Endothelial cell of umbilical vein (primary cell): Measurements from ENCODE around the gene NAXE. TPM values are rescaled to one million over a fixed set of nuclear protein-coding genes. Genes with fewer than 3 reads are reported as not detected.

Experiments used
- BruUV-seq: library from RNA; stranded (reverse); fragments of 400-500 nt; replicated peaks from 2 replicates; lab custom pipeline; 2021; lab: Mats Ljungman, UMichigan
- CTCF ChIA-PET: fragments of 300-600, 350-600 bp; sonication (Branson Sonifier 250); formaldehyde crosslinking; loops from one replicate; lab custom pipeline; 2021; ENCODE audit warnings: antibody characterized with exemption, inconsistent platforms; lab: Charles Lee
- POLR2A ChIA-PET: fragments of 300-600, 350-600 bp; sonication (Branson Sonifier 250); formaldehyde crosslinking; loops from one replicate; lab custom pipeline; 2021; ENCODE audit warnings: antibody characterized with exemption, inconsistent platforms; lab: Charles Lee
- DNase-seq: peaks from one replicate; pipeline ENCODE4 v3.0.0-alpha.2; 2011; ENCODE audit warnings: low read depth, low spot score
- FAIRE-seq: peaks from 2 replicates; lab custom pipeline; 2011; peaks lifted over from hg19 to GRCh38; lab: Jason Lieb, UNC
- H2AFZ ChIP-seq: 2 replicates; pipeline ENCODE4 v1.6.0; 2012; ENCODE audit warnings: low read depth, low read length, control low read depth, inconsistent platforms
- H3K27ac ChIP-seq: 2 replicates; pipeline ENCODE4 v1.5.1; 2011; ENCODE audit warnings: low read depth, mild to moderate bottlenecking, control low read depth, low read length, moderate library complexity; ENCODE audit not compliant: insufficient read depth
- H3K27me3 ChIP-seq, 2 experiments: 2 replicates each; pipeline versions ENCODE4 v1.6.0 to v1.6.1; 2011; ENCODE audit warnings: low read length in 2 of 2, mixed read lengths in 1 of 2; ENCODE audit not compliant: control insufficient read depth in 2 of 2, insufficient read depth in 2 of 2
- H3K36me3 ChIP-seq, 2 experiments: 2 replicates in 1 of 2; 3 replicates in 1 of 2; pipeline ENCODE4 v1.5.1; 2011; ENCODE audit warnings: low read length in 2 of 2, mild to moderate bottlenecking in 1 of 2, moderate library complexity in 1 of 2; ENCODE audit not compliant: control insufficient read depth in 2 of 2, insufficient read depth in 2 of 2; ENCODE audit errors: extremely low read depth in 1 of 2
- H3K4me1 ChIP-seq: 3 replicates; pipeline ENCODE4 v1.5.1; 2011; ENCODE audit warnings: mild to moderate bottlenecking, low read length; ENCODE audit not compliant: control insufficient read depth, insufficient read depth; ENCODE audit errors: extremely low read depth
- H3K4me2 ChIP-seq: 2 replicates; pipeline ENCODE4 v1.6.1; 2011; ENCODE audit warnings: low read length, control low read depth, mixed read lengths; ENCODE audit not compliant: insufficient read depth
- H3K4me3 ChIP-seq, 3 experiments: fragments of 200-600 bp in 1 of 3; sonication (generic), shearing (Covaris generic) in 1 of 3; replicated peaks in 1 of 3; 2 replicates each; pipeline ENCODE4 v1.5.1; 2011 to 2016; ENCODE audit warnings: control low read depth in 3 of 3, low read length in 3 of 3, mild to moderate bottlenecking in 2 of 3, inconsistent platforms in 1 of 3, low read depth in 1 of 3, moderate library complexity in 1 of 3; ENCODE audit not compliant: insufficient read depth in 1 of 3
- H3K79me2 ChIP-seq: 2 replicates; pipeline ENCODE4 v1.6.0; 2012; ENCODE audit warnings: low read length, inconsistent platforms; ENCODE audit not compliant: control insufficient read depth, insufficient read depth
- H3K9ac ChIP-seq: replicated peaks from 2 replicates; pipeline ENCODE3; 2011; ENCODE audit warnings: low read length, control low read depth; ENCODE audit not compliant: insufficient read depth; ENCODE audit errors: extremely low read depth
- H3K9me1 ChIP-seq: replicated peaks from 3 replicates; pipeline ENCODE4 v1.6.0; 2011; ENCODE audit warnings: mild to moderate bottlenecking, low read length; ENCODE audit not compliant: control insufficient read depth, insufficient read depth; ENCODE audit errors: extremely low read depth
- H3K9me3 ChIP-seq: replicated peaks from 2 replicates; pipeline ENCODE4 v1.5.1; 2012; ENCODE audit warnings: low read length, inconsistent platforms; ENCODE audit not compliant: control insufficient read depth, insufficient read depth
- H4K20me1 ChIP-seq: replicated peaks from 2 replicates; pipeline ENCODE3; 2011; ENCODE audit warnings: mild to moderate bottlenecking, low read length; ENCODE audit not compliant: control insufficient read depth, insufficient read depth; ENCODE audit errors: extremely low read depth
- CTCF ChIP-seq, 2 donors: IDR thresholded peaks; 1 replicate in 1 of 2; 2 replicates in 1 of 2; pipeline ENCODE4 v1.5.1; 2011; ENCODE audit warnings: low read length in 2 of 2, mild to moderate bottlenecking in 2 of 2, moderate library complexity in 2 of 2, control low read depth in 1 of 2, inconsistent platforms in 1 of 2, low read depth in 1 of 2; ENCODE audit not compliant: insufficient read depth in 1 of 2; ENCODE audit errors: extremely low read depth in 1 of 2
- EZH2 ChIP-seq: IDR thresholded peaks from 2 replicates; pipeline ENCODE4 v1.6.1; 2012; ENCODE audit warnings: borderline replicate concordance, low read depth, mild to moderate bottlenecking, moderate library complexity, low read length, inconsistent platforms; ENCODE audit not compliant: severe bottlenecking
- FOS ChIP-seq: IDR thresholded peaks from 2 replicates; pipeline ENCODE4 v1.6.1; 2011; ENCODE audit warnings: mild to moderate bottlenecking, low read length, moderate library complexity, borderline replicate concordance; ENCODE audit not compliant: insufficient read depth
- GATA2 ChIP-seq: IDR thresholded peaks from 2 replicates; pipeline ENCODE4 v1.7.0; 2011; ENCODE audit warnings: low read depth, mild to moderate bottlenecking, moderate library complexity, mixed read lengths, low read length; ENCODE audit not compliant: insufficient read length, insufficient read depth
- JUN ChIP-seq: IDR thresholded peaks from 2 replicates; pipeline ENCODE4 v1.6.1; 2011; ENCODE audit warnings: borderline replicate concordance, low read depth; ENCODE audit not compliant: insufficient read length, insufficient read depth
- MAX ChIP-seq: IDR thresholded peaks from 2 replicates; pipeline ENCODE4 v1.6.1; 2011; ENCODE audit not compliant: insufficient read depth, insufficient read length
- MYC ChIP-seq: IDR thresholded peaks from one replicate; pipeline ENCODE4 v1.6.1; 2011; ENCODE audit warnings: mild to moderate bottlenecking, low read depth, low read length
- POLR2A ChIP-seq: IDR thresholded peaks from 2 replicates; pipeline ENCODE4 v1.6.1; 2012; ENCODE audit warnings: low read depth, mild to moderate bottlenecking, control low read depth, low read length
- POLR2AphosphoS5 ChIP-seq: IDR thresholded peaks from 2 replicates; pipeline ENCODE4 v1.6.1; 2012; ENCODE audit warnings: low read depth, mild to moderate bottlenecking, control low read depth, low read length, moderate library complexity; ENCODE audit not compliant: insufficient read depth
- dilution Hi-C: fragments of 300-500 bp; cut with MboI; formaldehyde crosslinking; loops from one replicate; pipeline ENCODE4 v1.15.0; 2019; ENCODE audit warnings: low sequenced_read_pairs; ENCODE audit not compliant: extremely low pct_ligation_motif_present
- intact Hi-C: fragments of 100-400 bp; cut with micrococcal nuclease; formaldehyde crosslinking; loops from one replicate; pipeline ENCODE4 v1.10.0; 2022
- polyA plus RNA-seq, 4 experiments: library from polyadenylated mRNA; depleted of rRNA in 3 of 4; stranded (reverse) in 3 of 4; unstranded in 1 of 4; fragments of >200 nt; gene quantifications; 2 replicates each; pipeline versions ENCODE4 v1.2.1 to v1.2.3, GENCODE V29; 2011 to 2012; ENCODE audit warnings: missing spikeins in 1 of 4
- total RNA-seq: library from RNA; stranded (reverse); gene quantifications from 2 replicates; pipeline ENCODE4 v1.2.3, GENCODE V29; 2021

The NAXE gene
- total and polyA plus RNA-seq, 2 donors (not counting 3 experiments of a cell fraction or from before 2014, with no cell fraction given): 76.2 to 187 TPM

GRCh38 chr1:156601892-156602291 is 10.3 kb downstream of the NAXE start:
- BruUV-seq: no TSS peak
- intact Hi-C loops: loop anchor here (1.0 to 2.0 kb wide), 3 partner anchors 9 to 145 kb away; no protein-coding TSS in a partner anchor
- CTCF ChIA-PET: interaction anchor here (0.6 to 1.8 kb wide), 7 partner anchors 10 to 216 kb away, joined by 3 to 9 read pairs (median 5); partner anchors contain the start of gene NAXE

More at GRCh38 chr1:156601892-156602291, 10.3 kb downstream of the NAXE start:
- Histone ChIP-seq H3K27ac (peak overlapping the region; percentile 60), H4K20me1 (no peaks in the 10 kb centered on the region), H3K9me1 (no peaks in the 10 kb centered on the region), H3K4me1 (peaks cover 10% of the 10 kb centered on the region), H3K36me3 (peaks cover 0 to 9% of the 10 kb centered on the region in 2 experiments), H3K9ac (peak overlapping the region; percentile 79), H3K79me2 (peaks cover 19% of the 10 kb centered on the region), H3K4me3 (peak overlapping the region in 2 of 3 experiments; percentile 50 to 87), H2AFZ (peak overlapping the region; percentile 91), H3K4me2 (peak overlapping the region; percentile 76), H3K9me3 (no peaks in the 10 kb centered on the region), H3K27me3 (no peaks in the 10 kb centered on the region)
- POLR2A ChIA-PET: interaction anchor here (0.9 to 1.8 kb wide), 2 partner anchors 10 to 11 kb away, joined by 3 to 9 read pairs; partner anchors contain the start of gene NAXE
- dilution Hi-C loops: no loop called here
- DNase-seq (no peak), FAIRE-seq (no peak)
- no peak for TF ChIP-seq FOS
- TF ChIP-seq JUN: no peak
- TF ChIP-seq GATA2: no peak
- no peak for TF ChIP-seq POLR2A
- TF ChIP-seq CTCF (IDR thresholded peaks at IDR 0.05; ENCODE audit: extremely low read depth in 1 of 2, insufficient read depth in 1 of 2, low read depth in 1 of 2, low read length in 2 of 2): no peak
- TF ChIP-seq POLR2AphosphoS5: no peak
- TF ChIP-seq MYC: no peak
- TF ChIP-seq MAX: no peak
- TF ChIP-seq EZH2: no peak
